Measurements from ENCODE around the gene MYD88. TPM values are rescaled to one million over a fixed set of nuclear protein-coding genes. Genes with fewer than 3 reads are reported as not detected.

The MYD88 gene
- total RNA-seq, 2 experiments from 2014 or later: 29.3 to 31.8 TPM

DNA sequence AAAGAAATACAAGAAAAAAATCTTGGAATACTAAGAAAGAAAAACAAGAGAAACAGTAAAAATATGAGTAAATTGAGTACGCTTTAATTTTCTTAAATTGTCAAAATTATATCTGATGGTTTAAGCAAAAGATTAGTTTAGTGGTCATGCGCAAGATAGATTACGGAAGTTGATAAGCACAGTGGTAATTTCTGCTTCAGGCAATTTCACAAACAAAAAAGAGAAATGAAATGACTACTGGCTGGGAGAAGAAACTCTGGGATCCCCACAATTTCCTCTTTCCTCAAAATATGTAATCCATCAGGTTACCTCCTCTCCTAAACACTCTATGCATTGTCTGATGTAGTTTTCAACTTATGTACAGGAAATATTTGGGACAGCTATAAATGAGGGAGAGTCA lies 9.0 kb downstream of the MYD88 start:
- ChIA-PET CTCF (interaction anchor here (1.5 kb wide), 1 partner anchor 16 kb away, joined by 8 read pairs; no protein-coding TSS in a partner anchor), POLR2A (no interaction called here)
- H3K36me3 Mint-ChIP-seq (ENCODE audit: low read depth): peaks cover 1% of the 10 kb centered on the region
- DNase-seq (no peak), ATAC-seq (no peak)
- H3K27ac Mint-ChIP-seq: no peak overlapping the region
- H3K4me3 Mint-ChIP-seq: no peak overlapping the region
- TF ChIP-seq, protein P1, sequence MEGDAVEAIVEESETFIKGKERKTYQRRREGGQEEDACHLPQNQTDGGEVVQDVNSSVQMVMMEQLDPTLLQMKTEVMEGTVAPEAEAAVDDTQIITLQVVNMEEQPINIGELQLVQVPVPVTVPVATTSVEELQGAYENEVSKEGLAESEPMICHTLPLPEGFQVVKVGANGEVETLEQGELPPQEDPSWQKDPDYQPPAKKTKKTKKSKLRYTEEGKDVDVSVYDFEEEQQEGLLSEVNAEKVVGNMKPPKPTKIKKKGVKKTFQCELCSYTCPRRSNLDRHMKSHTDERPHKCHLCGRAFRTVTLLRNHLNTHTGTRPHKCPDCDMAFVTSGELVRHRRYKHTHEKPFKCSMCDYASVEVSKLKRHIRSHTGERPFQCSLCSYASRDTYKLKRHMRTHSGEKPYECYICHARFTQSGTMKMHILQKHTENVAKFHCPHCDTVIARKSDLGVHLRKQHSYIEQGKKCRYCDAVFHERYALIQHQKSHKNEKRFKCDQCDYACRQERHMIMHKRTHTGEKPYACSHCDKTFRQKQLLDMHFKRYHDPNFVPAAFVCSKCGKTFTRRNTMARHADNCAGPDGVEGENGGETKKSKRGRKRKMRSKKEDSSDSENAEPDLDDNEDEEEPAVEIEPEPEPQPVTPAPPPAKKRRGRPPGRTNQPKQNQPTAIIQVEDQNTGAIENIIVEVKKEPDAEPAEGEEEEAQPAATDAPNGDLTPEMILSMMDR (IDR thresholded peaks at IDR 0.05): no peak
- intact Hi-C loops (cut with micrococcal nuclease): no loop called here
- peaks cover 26% of the 10 kb centered on the region for H3K4me1 Mint-ChIP-seq (ENCODE audit: low read depth)
- H3K27me3 Mint-ChIP-seq: no peaks in the 10 kb centered on the region
- peaks cover 19% of the 10 kb centered on the region for H3K9me3 Mint-ChIP-seq

DNA sequence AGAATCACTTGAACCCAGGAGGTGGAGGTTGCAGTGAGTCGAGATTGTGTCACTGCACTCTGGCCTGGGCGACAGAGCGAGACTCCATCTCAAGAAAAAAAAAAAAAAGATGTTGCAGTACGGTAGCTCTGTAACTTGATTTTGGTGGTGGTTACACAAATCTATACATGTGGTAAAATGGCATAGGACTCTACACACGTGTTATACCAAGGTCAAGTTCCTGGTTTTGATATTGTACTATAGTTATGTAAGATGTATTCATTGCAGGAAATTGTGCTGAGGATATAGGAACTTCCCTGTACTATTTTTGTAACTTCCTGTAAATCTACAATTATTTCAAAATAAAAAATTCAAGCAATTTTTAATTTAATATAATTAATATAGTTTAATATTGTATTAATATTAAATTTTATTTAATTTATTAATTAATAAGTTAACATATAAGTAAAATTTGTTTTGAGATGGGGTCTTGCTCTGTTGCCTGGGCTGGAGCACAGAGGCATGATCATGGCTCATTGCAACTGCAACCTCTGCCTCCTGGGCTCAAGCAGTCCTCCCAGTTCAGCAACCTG lies 9.9 kb downstream of the MYD88 start:
- H3K27ac Mint-ChIP-seq: no peak overlapping the region
- H3K9me3 Mint-ChIP-seq: peaks cover 19% of the 10 kb centered on the region
- peaks cover 31% of the 10 kb centered on the region for H3K4me1 Mint-ChIP-seq (ENCODE audit: low read depth)
- no peaks in the 10 kb centered on the region for H3K27me3 Mint-ChIP-seq
- no peak for DNase-seq
- TF ChIP-seq, protein P1 (IDR thresholded peaks at IDR 0.05): no peak
- peaks cover 1% of the 10 kb centered on the region for H3K36me3 Mint-ChIP-seq (ENCODE audit: low read depth)
- CTCF ChIA-PET: interaction anchor here (0.7 to 1.5 kb wide), 2 partner anchors 10 to 15 kb away, joined by 3 to 8 read pairs; partner anchors contain the start of gene MYD88
- H3K4me3 Mint-ChIP-seq: no peak overlapping the region
- POLR2A ChIA-PET: interaction anchor here (0.5 to 1.0 kb wide), 3 partner anchors 9 to 75 kb away, joined by 3 read pairs; partner anchors contain the start of gene MYD88
- no peak for ATAC-seq
- intact Hi-C loops (cut with micrococcal nuclease): no loop called here

DNA sequence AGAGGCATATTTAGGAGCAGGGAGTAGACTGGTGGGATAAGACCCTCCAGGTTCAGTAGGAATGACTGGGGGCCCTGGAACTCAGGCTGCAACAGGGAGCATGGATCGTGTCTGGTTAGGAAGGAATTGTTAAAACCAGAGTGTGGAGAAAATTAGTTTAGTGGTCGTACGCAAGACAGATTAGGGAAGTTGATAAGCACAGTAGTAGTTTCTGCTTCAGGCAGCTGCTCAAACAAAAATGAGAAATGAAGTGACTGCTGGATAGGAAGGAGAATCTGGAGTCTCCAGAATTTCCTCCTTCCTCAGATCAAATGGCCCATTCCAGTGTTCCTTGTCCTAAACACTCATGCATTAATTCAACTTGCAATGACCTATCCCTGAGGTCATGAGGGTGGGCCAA lies 11.2 kb downstream of the MYD88 start:
- Mint-ChIP-seq H3K9me3 (peaks cover 19% of the 10 kb centered on the region), H3K4me1 (ENCODE audit: low read depth) (peaks cover 43% of the 10 kb centered on the region), H3K4me3 (no peak overlapping the region), H3K27me3 (no peaks in the 10 kb centered on the region), H3K27ac (no peak overlapping the region), H3K36me3 (ENCODE audit: low read depth) (peaks cover 1% of the 10 kb centered on the region)
- ATAC-seq (no peak), DNase-seq (no peak)
- TF ChIP-seq, protein P1 (IDR thresholded peaks at IDR 0.05): no peak
- ChIA-PET CTCF (interaction anchor here (1.4 kb wide), 1 partner anchor 15 kb away, joined by 4 read pairs; no protein-coding TSS in a partner anchor), POLR2A (interaction anchor here (1.0 kb wide), 1 partner anchor 10 kb away, joined by 3 read pairs; no protein-coding TSS in a partner anchor)
- intact Hi-C loops (cut with micrococcal nuclease): loop anchor here (2.0 kb wide), 1 partner anchor 15 kb away; the partner anchor contains the start of gene OXSR1

DNA sequence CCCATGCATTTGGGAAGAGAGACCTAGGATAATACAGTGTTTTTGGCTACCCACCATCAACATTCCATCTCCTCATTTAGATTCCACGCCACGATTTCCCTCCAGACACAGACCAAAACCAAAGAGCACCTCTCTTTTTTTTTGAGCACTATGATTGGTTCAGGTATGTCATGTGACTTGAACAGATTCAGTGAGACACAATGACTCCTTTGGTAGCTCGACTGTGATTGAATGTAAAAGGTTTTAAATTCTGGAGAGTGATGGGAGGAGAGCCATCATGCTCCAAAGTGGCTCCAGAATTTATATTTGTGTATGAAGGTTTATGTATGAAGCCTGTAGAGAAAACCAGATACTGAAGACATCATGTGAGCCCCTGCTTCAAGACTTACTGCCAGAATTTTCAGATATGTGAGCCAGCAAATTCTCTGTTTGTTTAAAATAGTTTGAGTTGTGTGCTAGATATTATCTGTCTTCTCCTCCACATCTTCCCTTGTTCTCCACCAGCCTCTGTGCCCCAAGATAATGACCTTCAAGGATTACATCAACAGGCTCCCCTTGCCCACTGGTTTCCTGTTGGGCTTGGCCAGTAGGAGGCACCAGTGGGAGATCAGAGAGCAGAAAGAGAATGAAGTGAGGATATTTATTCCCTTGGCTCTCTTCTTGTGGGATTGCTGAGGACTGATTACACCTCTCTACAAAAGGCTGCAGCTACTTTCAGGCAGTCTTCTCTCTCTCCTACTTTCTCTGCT lies 12.5 kb downstream of the MYD88 start:
- no peak for ATAC-seq
- Mint-ChIP-seq H3K4me1 (ENCODE audit: low read depth) (peaks cover 51% of the 10 kb centered on the region), H3K36me3 (ENCODE audit: low read depth) (peaks cover 1% of the 10 kb centered on the region), H3K4me3 (no peak overlapping the region), H3K9me3 (peaks cover 13% of the 10 kb centered on the region), H3K27ac (peak overlapping the region; percentile 60), H3K27me3 (no peaks in the 10 kb centered on the region)
- peak; percentile 24 for DNase-seq
- ChIA-PET POLR2A (interaction anchor here (0.6 to 0.7 kb wide), 2 partner anchors 14 to 55 kb away, joined by 3 read pairs; partner anchors contain the start of gene OXSR1), CTCF (no interaction called here)
- intact Hi-C loops (cut with micrococcal nuclease): loop anchor here (2.0 kb wide), 1 partner anchor 14 kb away; the partner anchor contains the start of gene OXSR1
- TF ChIP-seq, protein P1 (IDR thresholded peaks at IDR 0.05): no peak
